ENCODE results near the gene ZEB2.

DNA sequence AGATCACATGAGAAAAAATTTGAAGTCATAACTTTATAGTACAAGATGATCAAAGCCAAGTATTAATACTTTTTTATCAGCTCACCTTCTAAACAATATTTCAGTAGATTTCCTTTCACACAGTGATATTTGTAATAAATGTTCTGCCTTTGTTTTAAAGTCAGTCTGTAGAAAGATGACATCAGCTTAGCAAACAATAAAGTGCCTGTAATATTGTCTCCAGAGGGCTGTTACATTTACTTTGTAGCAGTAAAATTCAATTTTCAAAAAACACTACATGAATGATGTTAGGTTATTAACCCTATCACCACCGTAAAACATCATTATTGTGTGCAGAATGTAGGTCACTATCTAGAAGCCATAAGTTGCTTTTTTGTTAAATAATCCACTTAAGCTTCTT is 49.6 kb downstream of the ZEB2 start:
- TF ChIP-seq CTCF (IDR thresholded peaks at IDR 0.05) (no peak), POLR2A (IDR thresholded peaks at IDR 0.05) (no peak)
